HEK293 (cell line): ENCODE results near the gene C20orf96.
"Not testable (repeated sequence)": the region's sequence is repeated elsewhere in the genome, so short reads cannot be mapped to it uniquely, and the experiment has no call there.

Experiments used
- CTCF ChIA-PET: fragments of 350-600 bp; formaldehyde crosslinking; extraction: SDS; loops from one replicate; lab custom pipeline; 2021; ENCODE audit warnings: antibody characterized with exemption; lab: Yijun Ruan, JAX
- POLR2A ChIA-PET: fragments of 300-600 bp; formaldehyde crosslinking; extraction: SDS; loops from one replicate; lab custom pipeline; 2020; ENCODE audit warnings: antibody characterized with exemption, inconsistent platforms; lab: Yijun Ruan, JAX
- H3K27ac ChIP-seq: fragments of 200-500 bp; sonication (Bioruptor generic); 2 replicates; pipeline ENCODE4 v1.5.1; 2014; ENCODE audit warnings: low read depth, low read length, control low read depth, inconsistent platforms; ENCODE audit errors: extremely low read depth
- H3K36me3 ChIP-seq, 2 experiments: fragments of 200-500 bp in 1 of 2; sonication (Bioruptor generic) in 1 of 2; 1 replicate in 1 of 2; 2 replicates in 1 of 2; pipeline ENCODE4 v1.5.1; 2014 to 2017; ENCODE audit warnings: inconsistent platforms in 2 of 2, low read length in 2 of 2; ENCODE audit not compliant: control insufficient read depth in 2 of 2, insufficient read depth in 1 of 2
- H3K4me1 ChIP-seq: fragments of 200-500 bp; sonication (Bioruptor generic); 2 replicates; pipeline ENCODE4 v1.5.1; 2014; ENCODE audit warnings: mild to moderate bottlenecking, low read length, inconsistent platforms; ENCODE audit not compliant: control insufficient read depth, insufficient read depth
- H3K4me3 ChIP-seq: 2 replicates; pipeline ENCODE4 v1.5.1; 2011; ENCODE audit warnings: low read depth, mild to moderate bottlenecking, control low read depth, low read length, moderate library complexity
- H3K9me3 ChIP-seq: fragments of 200-500 bp; sonication (Bioruptor generic); 2 replicates; pipeline ENCODE4 v1.5.1; 2014; ENCODE audit warnings: low read depth, low read length, inconsistent platforms; ENCODE audit not compliant: control insufficient read depth, insufficient read depth
- ZNF146 ChIP-seq: fragments of 450-650 bp; formaldehyde crosslinking; IDR thresholded peaks from 2 replicates; pipeline ENCODE4 v1.5.1; 2016; ENCODE audit warnings: missing biosample characterization, missing genetic modification characterization
- ZNF366 ChIP-seq: fragments of 450-650 bp; formaldehyde crosslinking; conservative IDR thresholded peaks from 2 replicates; pipeline ENCODE4 v1.5.1; 2016; ENCODE audit warnings: missing biosample characterization, missing genetic modification characterization
- ZNF423 ChIP-seq: fragments of 450-650 bp; formaldehyde crosslinking; IDR thresholded peaks from 2 replicates; pipeline ENCODE4 v1.5.1; 2016; ENCODE audit warnings: missing biosample characterization, missing genetic modification characterization

The C20orf96 gene

DNA sequence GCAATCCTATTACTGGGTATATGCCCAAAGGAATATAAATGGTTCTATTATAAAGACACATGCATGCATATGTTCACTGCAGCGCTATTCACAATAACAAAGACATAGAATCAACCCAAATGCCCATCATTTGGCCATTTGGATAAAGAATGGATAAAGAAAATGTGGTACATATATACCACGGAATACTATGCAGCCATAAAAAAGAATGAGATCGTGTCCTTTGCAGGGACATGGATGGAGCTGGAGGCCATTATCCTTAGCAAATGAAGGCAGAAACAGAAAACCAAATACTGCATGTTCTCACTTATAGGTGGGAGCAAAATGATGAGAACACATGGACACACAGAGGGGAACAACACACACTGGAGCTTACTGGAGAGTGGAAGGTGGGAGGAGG, 64.7 kb downstream of the C20orf96 start:
- POLR2A ChIA-PET, H3K27ac ChIP-seq, H3K9me3 ChIP-seq, H3K36me3 ChIP-seq, H3K4me1 ChIP-seq, H3K4me3 ChIP-seq: not testable (repeated sequence)
- peak; percentile 85 for TF ChIP-seq ZNF146 (tag by site-specific recombination)
- CTCF ChIA-PET: interaction anchor here (3.2 to 4.0 kb wide), 2 partner anchors 40 to 105 kb away, joined by 13 to 20 read pairs; no protein-coding TSS in a partner anchor

DNA sequence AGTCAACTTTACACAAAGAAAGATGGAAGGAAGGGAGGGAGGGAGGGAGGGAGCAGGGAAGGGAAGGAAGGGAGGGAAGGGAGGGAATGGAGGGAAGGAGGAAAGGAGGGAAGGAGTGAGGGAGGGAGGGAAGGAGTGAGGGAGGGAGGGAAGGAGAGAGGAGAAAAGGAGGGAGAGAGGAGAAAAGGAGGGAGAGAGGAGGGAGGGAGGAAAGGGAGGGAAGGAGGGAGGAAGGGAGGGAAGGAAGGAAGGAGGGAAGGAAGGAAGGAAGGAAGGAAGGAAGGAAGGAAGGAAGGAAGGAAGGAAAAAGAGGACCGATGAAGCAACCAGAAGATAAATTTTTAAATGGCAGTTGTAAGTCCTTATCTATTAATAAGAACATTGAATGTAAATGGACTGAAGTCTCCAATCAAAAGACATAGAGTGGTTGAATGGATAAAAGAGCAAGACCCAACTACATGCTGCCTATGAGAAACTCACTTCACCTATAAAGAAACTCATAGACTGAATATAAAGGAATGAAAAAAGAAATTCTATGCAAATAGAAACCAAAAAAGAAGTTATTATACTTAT, 69.2 kb downstream of the C20orf96 start:
- CTCF ChIA-PET: no interaction called here
- Histone ChIP-seq H3K4me3 (no peak overlapping the region), H3K9me3 (no peaks in the 10 kb centered on the region), H3K4me1 (no peaks in the 10 kb centered on the region), H3K27ac (no peak overlapping the region), H3K36me3 (no peaks in the 10 kb centered on the region)
- POLR2A ChIA-PET: no interaction called here
- no peak for TF ChIP-seq ZNF423
- TF ChIP-seq ZNF366 (tag by site-specific recombination): peak; percentile 86
